GM19099 (cell line): ENCODE measurements around the gene CDH2.

Experiments
- POLR2A ChIP-seq: IDR thresholded peaks from 3 replicates; pipeline ENCODE4 v1.6.1; 2011; ENCODE audit warnings: low read depth; ENCODE audit not compliant: insufficient read length; ENCODE audit errors: extremely low read depth

CDH2 gene

GRCh38 chr18:28176948-28177827 is at the start of gene CDH2:
Gene CDH2 (minus strand): TSS chr18:28177130. CDS start chr18:28177022, 108 bp downstream.
- no peak for TF ChIP-seq POLR2A

GRCh38 chr18:28212060-28212459 is 35.1 kb upstream of the CDH2 start:
- no peak for TF ChIP-seq POLR2A

- TF ChIP-seq POLR2A: no peak
Measured at GRCh38 chr18:28208712-28209265, 31.9 kb upstream of the CDH2 start.

GRCh38 chr18:28208268-28208667 is 31.3 kb upstream of the CDH2 start:
- no peak for TF ChIP-seq POLR2A

GRCh38 chr18:28204154-28204553 is 27.2 kb upstream of the CDH2 start:
- TF ChIP-seq POLR2A: no peak

- TF ChIP-seq POLR2A: no peak
Measured at GRCh38 chr18:28201056-28201455, 24.1 kb upstream of the CDH2 start.

- TF ChIP-seq POLR2A: no peak
Measured at GRCh38 chr18:28198620-28199019, 21.7 kb upstream of the CDH2 start.

- TF ChIP-seq POLR2A: no peak
Measured at GRCh38 chr18:28193177-28193778, 16.3 kb upstream of the CDH2 start.

GRCh38 chr18:28189400-28190239 is 12.7 kb upstream of the CDH2 start:
- no peak for TF ChIP-seq POLR2A

GRCh38 chr18:28185121-28185520 is 8.2 kb upstream of the CDH2 start:
- TF ChIP-seq POLR2A: no peak

- no peak for TF ChIP-seq POLR2A
Measured at GRCh38 chr18:28183418-28184078, 6.6 kb upstream of the CDH2 start.

GRCh38 chr18:28181616-28182015 is 4.7 kb upstream of the CDH2 start:
- no peak for TF ChIP-seq POLR2A

GRCh38 chr18:28178720-28179119 is 1.8 kb upstream of the CDH2 start:
- no peak for TF ChIP-seq POLR2A

- TF ChIP-seq POLR2A: no peak
Measured at GRCh38 chr18:28177828-28178635, 1.1 kb upstream of the CDH2 start.
